Measurements from ENCODE around the gene EXOC2. TPM values are rescaled to one million over a fixed set of nuclear protein-coding genes. Genes with fewer than 3 reads are reported as not detected.

Gene EXOC2
- total RNA-seq, 1 donor from 2014 or later = 31.3 TPM

DNA sequence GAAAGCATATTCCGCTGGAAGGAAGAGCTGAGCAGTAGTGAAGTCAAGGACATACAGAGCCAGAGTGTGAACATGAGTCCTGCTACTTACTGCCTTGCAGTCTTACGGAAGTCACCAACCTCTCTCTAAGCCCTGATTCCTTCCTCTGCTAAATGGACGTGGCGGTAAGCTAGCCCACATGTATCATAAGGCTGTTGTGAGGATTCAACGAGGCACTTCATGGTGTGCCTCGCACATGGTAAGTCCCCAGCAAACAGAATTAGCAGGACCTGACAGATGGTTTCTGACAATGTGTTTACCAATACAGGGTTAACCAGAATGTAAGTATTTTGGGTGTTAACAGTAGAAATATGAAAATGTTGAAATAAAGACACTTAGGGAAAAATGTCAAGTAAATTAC, 208.2 kb downstream of the EXOC2 start:
- Mint-ChIP-seq H3K4me1 (ENCODE audit: low read depth, unreplicated experiment) (peaks cover 7% of the 10 kb centered on the region), H3K27me3 (ENCODE audit: unreplicated experiment) (no peaks in the 10 kb centered on the region), H3K4me3 (ENCODE audit: unreplicated experiment) (no peak overlapping the region), H3K27ac (ENCODE audit: unreplicated experiment) (no peak overlapping the region), H3K9me3 (ENCODE audit: unreplicated experiment) (no peaks in the 10 kb centered on the region), H3K36me3 (ENCODE audit: unreplicated experiment) (peaks cover 18% of the 10 kb centered on the region)
- no peak for DNase-seq
- TF ChIP-seq, protein P1, sequence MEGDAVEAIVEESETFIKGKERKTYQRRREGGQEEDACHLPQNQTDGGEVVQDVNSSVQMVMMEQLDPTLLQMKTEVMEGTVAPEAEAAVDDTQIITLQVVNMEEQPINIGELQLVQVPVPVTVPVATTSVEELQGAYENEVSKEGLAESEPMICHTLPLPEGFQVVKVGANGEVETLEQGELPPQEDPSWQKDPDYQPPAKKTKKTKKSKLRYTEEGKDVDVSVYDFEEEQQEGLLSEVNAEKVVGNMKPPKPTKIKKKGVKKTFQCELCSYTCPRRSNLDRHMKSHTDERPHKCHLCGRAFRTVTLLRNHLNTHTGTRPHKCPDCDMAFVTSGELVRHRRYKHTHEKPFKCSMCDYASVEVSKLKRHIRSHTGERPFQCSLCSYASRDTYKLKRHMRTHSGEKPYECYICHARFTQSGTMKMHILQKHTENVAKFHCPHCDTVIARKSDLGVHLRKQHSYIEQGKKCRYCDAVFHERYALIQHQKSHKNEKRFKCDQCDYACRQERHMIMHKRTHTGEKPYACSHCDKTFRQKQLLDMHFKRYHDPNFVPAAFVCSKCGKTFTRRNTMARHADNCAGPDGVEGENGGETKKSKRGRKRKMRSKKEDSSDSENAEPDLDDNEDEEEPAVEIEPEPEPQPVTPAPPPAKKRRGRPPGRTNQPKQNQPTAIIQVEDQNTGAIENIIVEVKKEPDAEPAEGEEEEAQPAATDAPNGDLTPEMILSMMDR (IDR thresholded peaks at IDR 0.05; ENCODE audit: partially characterized antibody, unreplicated experiment) = no peak

DNA sequence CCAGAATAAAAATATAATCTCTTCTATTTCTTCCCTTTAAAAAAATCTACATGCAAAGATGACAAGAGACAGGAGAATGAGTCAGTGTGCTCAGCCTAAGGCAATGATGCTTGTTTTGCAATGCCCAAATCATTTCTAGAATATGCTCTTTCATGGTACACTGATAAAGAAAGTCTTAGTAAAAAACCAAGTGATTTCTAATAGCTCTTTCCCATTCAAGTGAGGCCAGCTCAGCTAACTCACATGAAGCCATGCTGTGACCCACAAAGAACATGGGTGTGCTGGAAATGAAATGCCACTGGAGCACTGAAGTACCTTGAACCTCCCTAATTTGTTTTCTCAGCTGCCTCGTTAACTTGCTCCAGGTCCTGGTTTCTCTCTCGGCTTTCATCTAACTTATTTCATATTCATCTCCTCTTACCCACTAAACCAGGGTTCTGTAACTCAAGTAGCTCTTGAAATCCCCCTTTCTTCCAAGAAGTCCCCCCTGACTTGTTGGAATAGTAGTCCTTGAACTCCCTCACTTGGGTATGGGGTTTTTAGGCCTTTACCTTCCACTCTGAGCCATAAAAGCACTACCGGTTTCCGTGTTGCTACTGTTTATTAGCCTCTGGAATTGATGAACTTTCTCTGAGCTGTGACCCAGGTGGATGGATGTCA, 208.7 kb downstream of the EXOC2 start:
- no peaks in the 10 kb centered on the region for H3K9me3 Mint-ChIP-seq (ENCODE audit: unreplicated experiment)
- peaks cover 7% of the 10 kb centered on the region for H3K4me1 Mint-ChIP-seq (ENCODE audit: low read depth, unreplicated experiment)
- TF ChIP-seq, protein P1 (IDR thresholded peaks at IDR 0.05; ENCODE audit: partially characterized antibody, unreplicated experiment) = no peak
- H3K27ac Mint-ChIP-seq (ENCODE audit: unreplicated experiment) = no peak overlapping the region
- no peak overlapping the region for H3K4me3 Mint-ChIP-seq (ENCODE audit: unreplicated experiment)
- H3K27me3 Mint-ChIP-seq (ENCODE audit: unreplicated experiment) = no peaks in the 10 kb centered on the region
- no peak for DNase-seq
- peaks cover 18% of the 10 kb centered on the region for H3K36me3 Mint-ChIP-seq (ENCODE audit: unreplicated experiment)

DNA sequence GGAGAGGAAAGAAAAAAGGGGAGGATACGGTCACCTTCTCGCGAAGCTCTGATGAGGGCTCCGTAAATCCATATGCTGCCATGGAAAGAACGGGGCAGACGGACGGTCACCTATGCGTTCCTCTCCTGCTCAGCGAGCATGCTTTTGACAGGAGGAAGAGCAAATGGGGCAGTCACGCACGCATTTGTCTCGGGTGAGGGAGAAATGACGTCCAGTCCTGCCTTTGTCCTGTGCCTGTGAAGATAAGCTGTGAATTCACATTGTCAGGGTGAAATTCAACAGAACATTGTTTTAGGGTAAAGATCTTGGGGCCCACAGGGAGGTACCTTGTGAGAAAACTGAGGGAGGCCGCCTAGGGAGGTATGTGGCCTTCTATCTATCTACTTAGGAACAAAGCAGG, 217.6 kb downstream of the EXOC2 start:
- Mint-ChIP-seq H3K9me3 (ENCODE audit: unreplicated experiment) (peaks cover 1% of the 10 kb centered on the region), H3K27me3 (ENCODE audit: unreplicated experiment) (no peaks in the 10 kb centered on the region), H3K27ac (ENCODE audit: unreplicated experiment) (no peak overlapping the region), H3K4me3 (ENCODE audit: unreplicated experiment) (no peak overlapping the region), H3K4me1 (ENCODE audit: low read depth, unreplicated experiment) (peaks cover 8% of the 10 kb centered on the region), H3K36me3 (ENCODE audit: unreplicated experiment) (no peaks in the 10 kb centered on the region)
- TF ChIP-seq, protein P1 (IDR thresholded peaks at IDR 0.05; ENCODE audit: partially characterized antibody, unreplicated experiment) = no peak
- DNase-seq = no peak

DNA sequence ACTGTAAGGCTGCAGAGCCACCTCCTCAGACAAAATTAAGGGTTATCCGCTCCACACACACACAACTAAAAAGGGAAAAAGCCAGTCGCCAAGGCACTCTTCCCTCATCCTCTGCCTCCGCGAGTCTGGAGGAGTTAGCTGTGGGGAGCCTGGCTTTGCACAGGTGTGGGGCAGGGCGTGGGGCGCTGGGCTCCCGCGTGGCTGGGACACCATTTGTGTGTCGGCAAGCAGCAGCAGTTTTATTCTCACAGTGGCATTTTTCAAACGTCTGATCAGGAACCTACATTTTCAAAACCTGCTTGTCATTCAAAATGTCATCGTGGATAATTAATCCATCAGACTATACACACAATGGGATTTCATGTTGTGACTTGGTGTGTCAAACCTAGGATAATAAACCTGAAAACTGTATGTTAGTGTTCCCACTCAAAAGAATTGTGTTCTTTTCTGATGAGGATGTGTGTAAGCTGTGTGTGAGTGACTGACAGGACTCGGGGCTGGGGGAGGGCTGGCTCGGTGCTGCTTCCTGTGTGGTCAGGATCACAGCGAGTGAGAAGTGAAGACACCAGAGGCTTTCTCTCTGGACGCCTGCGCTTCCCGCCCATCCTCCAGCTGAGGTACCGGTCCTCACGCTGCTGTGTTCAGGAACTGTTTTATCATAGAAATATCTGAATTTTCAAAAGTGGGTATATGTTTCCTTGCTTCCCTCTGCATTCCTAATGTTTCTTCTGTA, 218.3 kb downstream of the EXOC2 start:
- H3K4me3 Mint-ChIP-seq (ENCODE audit: unreplicated experiment) = no peak overlapping the region

More for the DNA sequence above, 218.3 kb downstream of the EXOC2 start:
- Mint-ChIP-seq H3K36me3 (ENCODE audit: unreplicated experiment) (no peaks in the 10 kb centered on the region), H3K27ac (ENCODE audit: unreplicated experiment) (no peak overlapping the region), H3K27me3 (ENCODE audit: unreplicated experiment) (no peaks in the 10 kb centered on the region), H3K4me1 (ENCODE audit: low read depth, unreplicated experiment) (peaks cover 8% of the 10 kb centered on the region), H3K9me3 (ENCODE audit: unreplicated experiment) (peaks cover 1% of the 10 kb centered on the region)
- TF ChIP-seq, protein P1 (IDR thresholded peaks at IDR 0.05; ENCODE audit: partially characterized antibody, unreplicated experiment) = no peak
- DNase-seq = no peak
